ENCODE results near the gene ABLIM3. TPM values are rescaled to one million over a fixed set of nuclear protein-coding genes. Genes with fewer than 3 reads are reported as not detected.
A peak's percentile ranks its signal among the peaks of the same experiment; 100 is the strongest.

The ABLIM3 gene
- total and polyA plus RNA-seq, 2 of the 13 experiments (the other 11 are each of a cell fraction or from before 2014, with no cell fraction given), result 0.53 to 6.3 TPM

- TF ChIP-seq ZHX1 (CRISPR knock-in tag; IDR thresholded peaks at IDR 0.05; ENCODE audit: low read depth) (peak; percentile 36; the same call in 1 of the 2 replicates), ZGPAT (CRISPR knock-in tag; IDR thresholded peaks at IDR 0.05) (0 out of 2 replicates have a peak, but pooled peaks have one; percentile 24), PPARG (CRISPR knock-in tag; conservative IDR thresholded peaks at IDR 0.05) (peak; percentile 81), ZNF629 (CRISPR knock-in tag; conservative IDR thresholded peaks at IDR 0.05) (peak; percentile 22; the same call in 1 of the 2 replicates), ZNF670 (CRISPR knock-in tag; IDR thresholded peaks at IDR 0.05; ENCODE audit: borderline replicate concordance) (peak; percentile 68; the same call in 1 of the 2 replicates), HMGXB3 (CRISPR knock-in tag; IDR thresholded peaks at IDR 0.05; ENCODE audit: borderline replicate concordance) (no peak), ZNF441 (CRISPR knock-in tag; IDR thresholded peaks at IDR 0.05; ENCODE audit: borderline replicate concordance) (peak; percentile 93), NPAS2 (CRISPR knock-in tag; IDR thresholded peaks at IDR 0.05; ENCODE audit: borderline replicate concordance) (no peak), KAT2B (IDR thresholded peaks at IDR 0.05; ENCODE audit: borderline replicate concordance, low read depth, low read length) (no peak), ZFY (CRISPR knock-in tag; IDR thresholded peaks at IDR 0.05) (peak; percentile 67), ZNF33A (CRISPR knock-in tag; IDR thresholded peaks at IDR 0.05; ENCODE audit: borderline replicate concordance) (no peak), ZNF619 (CRISPR knock-in tag; IDR thresholded peaks at IDR 0.05) (no peak), ATF7-NPFF (CRISPR knock-in tag; IDR thresholded peaks at IDR 0.05; ENCODE audit: low read depth) (0 out of 2 replicates have a peak, but pooled peaks have one; percentile 39), ZSCAN21 (CRISPR knock-in tag; IDR thresholded peaks at IDR 0.05; ENCODE audit: borderline replicate concordance) (peak; percentile 44; the same call in 1 of the 2 replicates)
Measured at GRCh38 chr5:149172709-149173505, 31.6 kb downstream of the ABLIM3 start (continued).
